ENCODE data around the gene VPS52.

Gene VPS52

DNA sequence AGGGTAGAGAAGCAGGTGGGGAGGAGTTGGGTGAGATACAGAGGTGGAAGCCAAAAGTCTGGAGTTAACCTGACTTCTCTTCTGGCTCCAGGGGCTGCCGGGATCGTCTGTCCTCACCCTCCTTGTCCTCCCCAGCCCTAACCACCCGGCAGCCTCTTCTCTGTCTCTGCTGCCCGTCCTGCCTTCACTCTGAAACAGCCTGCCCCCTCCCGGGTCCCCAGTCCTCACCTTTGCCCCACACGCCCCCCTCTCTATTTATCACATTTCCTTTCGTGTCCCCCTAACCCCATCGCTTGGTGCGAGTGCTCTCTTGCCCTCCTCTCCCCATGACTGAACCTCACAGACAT is 57.7 kb downstream of the VPS52 start:
- H3K4me2 ChIP-seq (ENCODE audit: insufficient read depth, low read length, poor library complexity, severe bottlenecking) = peak overlapping the region; percentile 93
- H3K9me3 ChIP-seq (replicated peaks in 1 of 2; ENCODE audit: control insufficient read depth in 2 of 2, insufficient read depth in 1 of 2, low read depth in 1 of 2, low read length in 2 of 2) = no peaks in the 10 kb centered on the region
- H2BK120ac ChIP-seq (ENCODE audit: low read depth, low read length) = peak overlapping the region; percentile 14
- H3K36me3 ChIP-seq (replicated peaks in 1 of 2; ENCODE audit: control insufficient read depth in 2 of 2, insufficient read depth in 2 of 2, low read length in 2 of 2) = peaks cover 16 to 35% of the 10 kb centered on the region in 2 donors
- H3K4me1 ChIP-seq (ENCODE audit: control insufficient read depth in 2 of 2, insufficient read depth in 1 of 2, low read depth in 1 of 2, low read length in 2 of 2) = peaks cover 13 to 43% of the 10 kb centered on the region in 2 donors
- peak overlapping the region; percentile 58 for H2AFZ ChIP-seq (ENCODE audit: low read length)
- H2AK5ac ChIP-seq (ENCODE audit: low read depth, low read length) = peak overlapping the region; percentile 66
- H4K91ac ChIP-seq (ENCODE audit: low read depth, low read length, poor library complexity) = no peak overlapping the region
- peaks cover 0 to 26% (median 0%) of the 10 kb centered on the region in 3 experiments for H3K27me3 ChIP-seq (ENCODE audit: control insufficient read depth in 3 of 3, insufficient read depth in 3 of 3, low read depth in 1 of 3, low read length in 3 of 3)
- peak overlapping the region; percentile 87 for H3K14ac ChIP-seq (ENCODE audit: low read length)
- H3K79me1 ChIP-seq (ENCODE audit: low read depth, low read length) = peaks cover 4% of the 10 kb centered on the region
- H3K4me3 ChIP-seq (ENCODE audit: low read length in 2 of 2) = peak overlapping the region; percentile 24 to 83
- WGBS, 2 donors (ENCODE audit: extremely low coverage in 2 of 2, insufficient read length in 2 of 2, insufficient replicate concordance in 1 of 2) = no CpG with 5 or more reads among the region's 9 CpGs
- peak overlapping the region; percentile 96 for H3K18ac ChIP-seq (ENCODE audit: low read length)
- H3K4ac ChIP-seq (ENCODE audit: low read length) = no peak overlapping the region
- H3K9ac ChIP-seq (ENCODE audit: low read depth, low read length, poor library complexity) = peak overlapping the region; percentile 85
- H4K8ac ChIP-seq (ENCODE audit: low read depth, low read length) = peak overlapping the region; percentile 75
- no peak overlapping the region for H3K27ac ChIP-seq (replicated peaks; ENCODE audit: low read length)
- no peak overlapping the region for H2BK12ac ChIP-seq (ENCODE audit: low read length)
- no peak overlapping the region for H2BK5ac ChIP-seq (ENCODE audit: low read length)
- no peak for DNase-seq (ENCODE audit: low spot score)
- H2BK15ac ChIP-seq (ENCODE audit: low read length) = no peak overlapping the region
- H3K23ac ChIP-seq (ENCODE audit: low read depth, low read length, poor library complexity) = peak overlapping the region; percentile 37

DNA sequence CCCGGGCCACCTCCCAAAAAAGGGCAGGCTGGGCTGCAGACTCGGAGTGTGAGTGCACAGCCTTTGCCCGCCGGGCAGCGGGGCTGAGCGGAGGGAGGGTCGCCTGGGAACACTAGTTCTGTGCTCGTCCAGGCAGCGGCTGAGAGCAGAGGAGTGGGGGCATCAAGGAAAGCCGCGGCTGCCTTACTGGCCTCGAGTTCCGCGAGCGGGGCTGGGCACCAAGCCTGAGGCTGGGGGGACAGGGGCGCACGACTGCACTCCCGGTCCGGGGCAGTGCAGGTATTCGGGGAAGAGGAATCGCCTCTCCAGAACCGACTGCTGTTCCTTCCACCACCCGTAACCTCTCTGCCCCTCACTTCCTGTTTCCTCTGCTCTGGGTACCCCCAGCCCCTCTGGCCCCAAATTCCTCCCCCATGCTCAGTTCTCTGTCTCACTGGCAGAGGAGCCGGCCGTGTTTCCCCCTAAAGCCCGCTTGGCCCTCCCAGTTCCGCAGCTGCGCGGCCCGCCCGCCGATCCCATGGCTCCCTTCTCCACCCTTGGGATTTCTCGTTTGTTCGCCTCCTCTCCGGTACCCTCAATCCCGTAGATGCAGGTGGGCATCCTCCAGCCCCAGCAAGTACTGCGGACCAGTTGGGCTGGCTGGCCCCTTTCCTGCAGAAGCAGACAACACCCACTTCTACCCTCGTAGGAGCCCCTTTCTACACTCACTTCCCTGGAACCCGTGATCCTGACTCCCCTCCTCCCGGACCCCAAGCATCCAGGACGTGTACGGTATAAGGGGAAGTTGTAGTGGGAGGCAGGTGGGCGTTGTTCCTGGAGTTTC is 58.3 kb downstream of the VPS52 start:
- no CpG with 5 or more reads among the region's 43 CpGs for WGBS, 2 donors (ENCODE audit: extremely low coverage in 2 of 2, insufficient read length in 2 of 2, insufficient replicate concordance in 1 of 2)
- Histone ChIP-seq H3K9me3 (replicated peaks in 1 of 2; ENCODE audit: control insufficient read depth in 2 of 2, insufficient read depth in 1 of 2, low read depth in 1 of 2, low read length in 2 of 2) (no peaks in the 10 kb centered on the region), H3K27ac (replicated peaks; ENCODE audit: low read length) (peak overlapping the region; percentile 19), H4K8ac (ENCODE audit: low read depth, low read length) (peak overlapping the region; percentile 75), H3K4me2 (ENCODE audit: insufficient read depth, low read length, poor library complexity, severe bottlenecking) (peak overlapping the region; percentile 93), H3K36me3 (replicated peaks in 1 of 2; ENCODE audit: control insufficient read depth in 2 of 2, insufficient read depth in 2 of 2, low read length in 2 of 2) (peaks cover 16 to 38% of the 10 kb centered on the region in 2 donors), H3K14ac (ENCODE audit: low read length) (peak overlapping the region; percentile 87), H3K9ac (ENCODE audit: low read depth, low read length, poor library complexity) (peak overlapping the region; percentile 87), H3K27me3 (ENCODE audit: control insufficient read depth in 3 of 3, insufficient read depth in 3 of 3, low read depth in 1 of 3, low read length in 3 of 3) (peaks cover 0 to 26% (median 0%) of the 10 kb centered on the region in 3 experiments), H3K18ac (ENCODE audit: low read length) (peak overlapping the region; percentile 96), H2BK120ac (ENCODE audit: low read depth, low read length) (peak overlapping the region; percentile 14), H4K91ac (ENCODE audit: low read depth, low read length, poor library complexity) (no peak overlapping the region), H3K23ac (ENCODE audit: low read depth, low read length, poor library complexity) (peak overlapping the region; percentile 66), H3K4me1 (ENCODE audit: control insufficient read depth in 2 of 2, insufficient read depth in 1 of 2, low read depth in 1 of 2, low read length in 2 of 2) (peaks cover 15 to 46% of the 10 kb centered on the region in 2 donors), H3K4ac (ENCODE audit: low read length) (no peak overlapping the region), H2BK15ac (ENCODE audit: low read length) (no peak overlapping the region), H3K79me1 (ENCODE audit: low read depth, low read length) (peaks cover 4% of the 10 kb centered on the region), H2AK5ac (ENCODE audit: low read depth, low read length) (peak overlapping the region; percentile 66), H2BK5ac (ENCODE audit: low read length) (peak overlapping the region; percentile 9), H2BK12ac (ENCODE audit: low read length) (no peak overlapping the region), H2AFZ (ENCODE audit: low read length) (peak overlapping the region; percentile 58), H3K4me3 (ENCODE audit: low read length in 2 of 2) (peak overlapping the region; percentile 24 to 83)
- DNase-seq (ENCODE audit: low spot score) = no peak

DNA sequence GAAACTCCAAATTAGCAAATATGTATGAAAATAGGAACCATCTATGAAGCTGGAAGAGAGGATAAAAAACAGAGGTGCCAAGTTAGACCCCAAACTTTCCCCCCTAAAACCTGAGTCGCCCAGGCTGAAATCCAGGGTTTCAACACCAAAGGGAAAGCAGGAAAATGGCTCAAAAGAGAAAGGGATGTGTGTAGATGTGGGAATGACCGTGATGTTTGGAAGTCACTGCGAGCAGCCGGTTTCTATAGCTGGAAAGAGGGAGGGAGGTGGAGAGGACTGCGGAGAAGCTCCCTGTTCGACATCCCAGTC is 58.9 kb downstream of the VPS52 start:
- Histone ChIP-seq H4K8ac (ENCODE audit: low read depth, low read length) (no peak overlapping the region), H3K9ac (ENCODE audit: low read depth, low read length, poor library complexity) (peak overlapping the region; percentile 87), H3K18ac (ENCODE audit: low read length) (peak overlapping the region; percentile 96), H3K36me3 (replicated peaks in 1 of 2; ENCODE audit: control insufficient read depth in 2 of 2, insufficient read depth in 2 of 2, low read length in 2 of 2) (peaks cover 16 to 38% of the 10 kb centered on the region in 2 donors), H3K9me3 (replicated peaks in 1 of 2; ENCODE audit: control insufficient read depth in 2 of 2, insufficient read depth in 1 of 2, low read depth in 1 of 2, low read length in 2 of 2) (no peaks in the 10 kb centered on the region), H3K4ac (ENCODE audit: low read length) (no peak overlapping the region), H2BK5ac (ENCODE audit: low read length) (no peak overlapping the region), H2AFZ (ENCODE audit: low read length) (peak overlapping the region; percentile 58), H3K14ac (ENCODE audit: low read length) (no peak overlapping the region), H4K91ac (ENCODE audit: low read depth, low read length, poor library complexity) (no peak overlapping the region), H3K79me1 (ENCODE audit: low read depth, low read length) (peaks cover 4% of the 10 kb centered on the region), H2BK120ac (ENCODE audit: low read depth, low read length) (no peak overlapping the region), H3K4me1 (ENCODE audit: control insufficient read depth in 2 of 2, insufficient read depth in 1 of 2, low read depth in 1 of 2, low read length in 2 of 2) (peaks cover 15 to 46% of the 10 kb centered on the region in 2 donors), H3K23ac (ENCODE audit: low read depth, low read length, poor library complexity) (peak overlapping the region; percentile 66), H2AK5ac (ENCODE audit: low read depth, low read length) (no peak overlapping the region), H2BK12ac (ENCODE audit: low read length) (no peak overlapping the region), H3K4me2 (ENCODE audit: insufficient read depth, low read length, poor library complexity, severe bottlenecking) (peak overlapping the region; percentile 93), H3K27ac (replicated peaks; ENCODE audit: low read length) (no peak overlapping the region), H3K4me3 (ENCODE audit: low read length in 2 of 2) (peak overlapping the region; percentile 24 to 83), H3K27me3 (ENCODE audit: control insufficient read depth in 3 of 3, insufficient read depth in 3 of 3, low read depth in 1 of 3, low read length in 3 of 3) (peaks cover 0 to 26% (median 0%) of the 10 kb centered on the region in 3 experiments), H2BK15ac (ENCODE audit: low read length) (no peak overlapping the region)
- no peak for DNase-seq (ENCODE audit: low spot score)
- no CpG with 5 or more reads among the region's 6 CpGs for WGBS, 2 donors (ENCODE audit: extremely low coverage in 2 of 2, insufficient read length in 2 of 2, insufficient replicate concordance in 1 of 2)

DNA sequence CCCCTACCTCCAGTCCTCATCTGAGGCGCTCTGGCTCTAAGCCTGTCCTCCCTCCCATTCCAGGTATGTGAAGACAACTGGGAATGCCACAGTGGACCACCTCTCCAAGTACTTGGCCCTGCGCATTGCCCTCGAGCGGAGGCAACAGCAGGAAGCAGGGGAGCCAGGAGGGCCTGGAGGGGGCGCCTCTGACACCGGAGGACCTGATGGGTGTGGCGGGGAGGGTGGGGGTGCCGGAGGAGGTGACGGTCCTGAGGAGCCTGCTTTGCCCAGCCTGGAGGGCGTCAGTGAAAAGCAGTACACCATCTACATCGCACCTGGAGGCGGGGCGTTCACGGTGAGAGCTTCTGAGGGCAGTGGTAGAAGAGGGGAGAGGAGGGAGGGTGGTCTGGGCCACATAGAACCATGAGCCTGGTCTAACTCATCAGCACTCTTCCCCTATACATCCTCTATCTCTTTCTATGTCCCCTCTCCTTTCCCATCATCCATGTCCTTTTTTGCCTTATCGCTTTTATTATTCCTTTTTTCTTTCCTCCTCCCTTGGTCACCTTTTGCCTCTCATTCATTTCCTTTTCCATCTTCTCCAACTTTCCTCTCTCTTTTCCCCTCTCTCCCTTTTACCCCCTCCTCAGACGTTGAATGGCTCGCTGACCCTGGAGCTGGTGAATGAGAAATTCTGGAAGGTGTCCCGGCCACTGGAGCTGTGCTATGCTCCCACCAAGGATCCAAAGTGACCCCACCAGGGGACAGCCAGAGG is 59.8 kb downstream of the VPS52 start:
- H3K79me1 ChIP-seq (ENCODE audit: low read depth, low read length) = peaks cover 4% of the 10 kb centered on the region
- no peak overlapping the region for H4K91ac ChIP-seq (ENCODE audit: low read depth, low read length, poor library complexity)
- H3K27ac ChIP-seq (replicated peaks; ENCODE audit: low read length) = no peak overlapping the region
- peaks cover 15 to 46% of the 10 kb centered on the region in 2 donors for H3K4me1 ChIP-seq (ENCODE audit: control insufficient read depth in 2 of 2, insufficient read depth in 1 of 2, low read depth in 1 of 2, low read length in 2 of 2)
- H3K9ac ChIP-seq (ENCODE audit: low read depth, low read length, poor library complexity) = peak overlapping the region; percentile 21
- no CpG with 5 or more reads among the region's 18 CpGs for WGBS, 2 donors (ENCODE audit: extremely low coverage in 2 of 2, insufficient read length in 2 of 2, insufficient replicate concordance in 1 of 2)
- no peak overlapping the region for H2BK12ac ChIP-seq (ENCODE audit: low read length)
- no peak overlapping the region for H4K8ac ChIP-seq (ENCODE audit: low read depth, low read length)
- no peak overlapping the region for H2AFZ ChIP-seq (ENCODE audit: low read length)
- H3K4ac ChIP-seq (ENCODE audit: low read length) = no peak overlapping the region
- H3K23ac ChIP-seq (ENCODE audit: low read depth, low read length, poor library complexity) = peak overlapping the region; percentile 52
- DNase-seq (ENCODE audit: low spot score) = no peak
- no peak overlapping the region for H3K14ac ChIP-seq (ENCODE audit: low read length)
- no peak overlapping the region for H3K4me3 ChIP-seq (ENCODE audit: low read length in 2 of 2)
- H3K9me3 ChIP-seq (replicated peaks in 1 of 2; ENCODE audit: control insufficient read depth in 2 of 2, insufficient read depth in 1 of 2, low read depth in 1 of 2, low read length in 2 of 2) = no peaks in the 10 kb centered on the region
- H2BK120ac ChIP-seq (ENCODE audit: low read depth, low read length) = no peak overlapping the region
- H2BK5ac ChIP-seq (ENCODE audit: low read length) = no peak overlapping the region
- no peak overlapping the region for H2BK15ac ChIP-seq (ENCODE audit: low read length)
- H3K36me3 ChIP-seq (replicated peaks in 1 of 2; ENCODE audit: control insufficient read depth in 2 of 2, insufficient read depth in 2 of 2, low read length in 2 of 2) = peaks cover 16 to 38% of the 10 kb centered on the region in 2 donors
- peaks cover 0 to 24% (median 0%) of the 10 kb centered on the region in 3 experiments for H3K27me3 ChIP-seq (ENCODE audit: control insufficient read depth in 3 of 3, insufficient read depth in 3 of 3, low read depth in 1 of 3, low read length in 3 of 3)
- no peak overlapping the region for H3K4me2 ChIP-seq (ENCODE audit: insufficient read depth, low read length, poor library complexity, severe bottlenecking)
- H2AK5ac ChIP-seq (ENCODE audit: low read depth, low read length) = no peak overlapping the region
- H3K18ac ChIP-seq (ENCODE audit: low read length) = no peak overlapping the region

All from neuronal stem cell (in vitro differentiated cells).